GM06990 (cell line): ENCODE results near the gene SYP.

Source experiments
- DNase-seq: peaks from one replicate; pipeline ENCODE4 v3.0.0-alpha.2; 2011; ENCODE audit not compliant: insufficient read length; ENCODE audit errors: extremely low read depth
- H3K27me3 ChIP-seq: replicated peaks from 2 replicates; pipeline ENCODE4 v1.6.0; 2011; ENCODE audit warnings: low read length; ENCODE audit not compliant: control insufficient read depth, insufficient read depth
- H3K36me3 ChIP-seq: 2 replicates; pipeline ENCODE4 v1.5.1; 2011; ENCODE audit warnings: low read length; ENCODE audit not compliant: control insufficient read depth, insufficient read depth
- H3K4me3 ChIP-seq: replicated peaks from 2 replicates; pipeline ENCODE4 v1.5.1; 2011; ENCODE audit warnings: low read depth, mild to moderate bottlenecking, control low read depth, low read length
- CTCF ChIP-seq: IDR thresholded peaks from 2 replicates; pipeline ENCODE4 v1.5.1; 2011; ENCODE audit warnings: low read length, control low read depth, mild to moderate bottlenecking, inconsistent platforms; ENCODE audit not compliant: insufficient read depth, poor library complexity, severe bottlenecking

SYP gene

GRCh38 chrX:49189606-49190005, 10.4 kb downstream of the SYP start:
- H3K4me3 ChIP-seq, result peak overlapping the region; percentile 67
- H3K36me3 ChIP-seq, result no peaks in the 10 kb centered on the region
- no peak for DNase-seq
- TF ChIP-seq CTCF, result no peak
- no peaks in the 10 kb centered on the region for H3K27me3 ChIP-seq

- Histone ChIP-seq H3K4me3 (no peak overlapping the region), H3K27me3 (no peaks in the 10 kb centered on the region), H3K36me3 (no peaks in the 10 kb centered on the region)
- no peak for TF ChIP-seq CTCF
- no peak for DNase-seq
Observed at GRCh38 chrX:49188468-49189076, 11.4 kb downstream of the SYP start.

- no peak overlapping the region for H3K4me3 ChIP-seq
- no peak for DNase-seq
- no peaks in the 10 kb centered on the region for H3K27me3 ChIP-seq
- no peaks in the 10 kb centered on the region for H3K36me3 ChIP-seq
- no peak for TF ChIP-seq CTCF
Observed at GRCh38 chrX:49187526-49187925, 12.5 kb downstream of the SYP start.

- Histone ChIP-seq H3K36me3 (no peaks in the 10 kb centered on the region), H3K27me3 (no peaks in the 10 kb centered on the region), H3K4me3 (no peak overlapping the region)
- DNase-seq, result no peak
- TF ChIP-seq CTCF, result no peak
Observed at GRCh38 chrX:49187028-49187394, 13.0 kb downstream of the SYP start.

- peak; percentile 67 for TF ChIP-seq CTCF
- H3K36me3 ChIP-seq, result no peaks in the 10 kb centered on the region
- H3K27me3 ChIP-seq, result no peaks in the 10 kb centered on the region
- peak within 1 kb of the TSS; percentile 69 for H3K4me3 ChIP-seq
- DNase-seq, result peak; percentile 87
Observed at GRCh38 chrX:49186125-49187027, 13.6 kb downstream of the SYP start, which contains the start of gene PRICKLE3. Gene PRICKLE3, minus strand, starts transcription at chrX:49186373. Its CDS starts 76 bp downstream, at chrX:49186297.
